ENCODE measurements around the gene LYRM1.

Gene LYRM1

GRCh38 chr16:20900299-20901067 is at the start of gene LYRM1, which contains the start of gene DCUN1D3:
Gene LYRM1, plus strand, starts transcription at chr16:20900771. Its CDS starts 14,785 bp downstream, at chr16:20915556.
Gene DCUN1D3, minus strand, starts transcription at chr16:20900358. Its CDS starts 37,820 bp downstream, at chr16:20862538.
- no peak for TF ChIP-seq CTCF (IDR thresholded peaks at IDR 0.05)
- Histone ChIP-seq H3K27ac (peak within 1 kb of the TSS; percentile 86 to 100), H3K4me3 (peak within 1 kb of the TSS; percentile 95)
- DNase-seq (ENCODE audit: low spot score): peak; percentile 98

GRCh38 chr16:20850981-20851380 is 49.6 kb upstream of the LYRM1 start:
- no peak for TF ChIP-seq CTCF (IDR thresholded peaks at IDR 0.05)
- peak overlapping the region; percentile 16 for H3K4me3 ChIP-seq
- no peak for DNase-seq (ENCODE audit: low spot score)
- peak overlapping the region; percentile 73 to 89 for H3K27ac ChIP-seq

- peak overlapping the region; percentile 16 for H3K4me3 ChIP-seq
- no peak for TF ChIP-seq CTCF (IDR thresholded peaks at IDR 0.05)
- H3K27ac ChIP-seq: peak overlapping the region; percentile 73 to 89
- peak; percentile 95 for DNase-seq (ENCODE audit: low spot score)
These were observed 49.0 kb upstream of the LYRM1 start for GRCh38 chr16:20851601-20852000.

GRCh38 chr16:20853143-20853542 is 47.4 kb upstream of the LYRM1 start:
- TF ChIP-seq CTCF (IDR thresholded peaks at IDR 0.05): no peak
- no peak overlapping the region for H3K4me3 ChIP-seq
- H3K27ac ChIP-seq: peak overlapping the region; percentile 73 to 75
- DNase-seq (ENCODE audit: low spot score): no peak

GRCh38 chr16:20853981-20854620 is 46.5 kb upstream of the LYRM1 start:
- DNase-seq (ENCODE audit: low spot score): no peak
- TF ChIP-seq CTCF (IDR thresholded peaks at IDR 0.05): no peak
- no peak overlapping the region for H3K4me3 ChIP-seq
- H3K27ac ChIP-seq: peak overlapping the region; percentile 73 to 75

- no peak for TF ChIP-seq CTCF (IDR thresholded peaks at IDR 0.05)
- H3K4me3 ChIP-seq: no peak overlapping the region
- H3K27ac ChIP-seq: peak overlapping the region in 1 of 2 donors; percentile 14
- DNase-seq (ENCODE audit: low spot score): no peak
These were observed 45.6 kb upstream of the LYRM1 start for GRCh38 chr16:20854963-20855362.

All from coronary artery (tissue), 2 donors.